Loucy (cell line): Measurements from ENCODE around the gene SLC5A11.

ENCODE experiments used
- CTCF ChIP-seq: fragments of 200-600 bp; sonication (generic); conservative IDR thresholded peaks from 2 replicates; pipeline ENCODE4 v1.5.1; 2014; ENCODE audit warnings: mild to moderate bottlenecking, antibody characterized with exemption, low read length
- EZH2phosphoT487 ChIP-seq: fragments of 200-600 bp; IDR thresholded peaks from 2 replicates; pipeline ENCODE4 v1.6.1; 2018; ENCODE audit warnings: antibody characterized with exemption, mild to moderate bottlenecking, moderate library complexity, borderline replicate concordance

GRCh38 chr16:24829153-24829552, 16.6 kb upstream of the SLC5A11 start:
- no peak for TF ChIP-seq CTCF
- TF ChIP-seq EZH2phosphoT487, result no peak
